Uterus (tissue), 2 donors: ENCODE results near the gene CD59.

Source experiments
- POLR2A ChIP-seq, 2 donors: fragments of 450-650 bp; IDR thresholded peaks; one replicate each; pipeline ENCODE4 v1.6.1; 2016; ENCODE audit warnings: antibody characterized with exemption in 2 of 2, mild to moderate bottlenecking in 1 of 2, moderate library complexity in 1 of 2
- TF ChIP-seq, protein P1 (sequence below), 4 experiments: fragments of 200-600 bp in 2 of 4; fragments of 450-650 bp in 2 of 4; sonication (generic) in 2 of 4; IDR thresholded peaks; one replicate each; pipeline ENCODE4 v1.5.1; 2016 to 2019; ENCODE audit warnings: antibody characterized with exemption in 4 of 4, mild to moderate bottlenecking in 2 of 4, moderate library complexity in 1 of 4

DNA sequence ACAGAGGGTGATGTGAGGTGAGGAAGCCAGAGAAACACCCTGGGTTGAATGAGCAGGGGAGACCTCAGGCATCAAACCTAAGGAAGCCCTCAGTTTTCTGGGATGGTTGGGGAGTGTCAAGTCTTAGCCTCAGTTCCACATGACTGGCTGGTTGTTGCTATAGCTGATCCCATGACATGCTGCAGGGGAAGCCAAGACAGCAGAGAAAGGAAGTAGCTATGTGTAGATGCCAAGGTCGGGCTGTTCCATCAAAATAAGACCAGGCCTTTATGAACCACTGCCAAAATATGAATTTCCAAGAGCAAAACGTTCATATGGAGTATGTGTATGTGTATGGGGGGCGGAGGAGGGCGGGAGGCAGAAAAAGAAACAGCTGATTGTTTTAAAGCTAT, 11.6 kb downstream of the CD59 start:
- TF ChIP-seq, protein P1, sequence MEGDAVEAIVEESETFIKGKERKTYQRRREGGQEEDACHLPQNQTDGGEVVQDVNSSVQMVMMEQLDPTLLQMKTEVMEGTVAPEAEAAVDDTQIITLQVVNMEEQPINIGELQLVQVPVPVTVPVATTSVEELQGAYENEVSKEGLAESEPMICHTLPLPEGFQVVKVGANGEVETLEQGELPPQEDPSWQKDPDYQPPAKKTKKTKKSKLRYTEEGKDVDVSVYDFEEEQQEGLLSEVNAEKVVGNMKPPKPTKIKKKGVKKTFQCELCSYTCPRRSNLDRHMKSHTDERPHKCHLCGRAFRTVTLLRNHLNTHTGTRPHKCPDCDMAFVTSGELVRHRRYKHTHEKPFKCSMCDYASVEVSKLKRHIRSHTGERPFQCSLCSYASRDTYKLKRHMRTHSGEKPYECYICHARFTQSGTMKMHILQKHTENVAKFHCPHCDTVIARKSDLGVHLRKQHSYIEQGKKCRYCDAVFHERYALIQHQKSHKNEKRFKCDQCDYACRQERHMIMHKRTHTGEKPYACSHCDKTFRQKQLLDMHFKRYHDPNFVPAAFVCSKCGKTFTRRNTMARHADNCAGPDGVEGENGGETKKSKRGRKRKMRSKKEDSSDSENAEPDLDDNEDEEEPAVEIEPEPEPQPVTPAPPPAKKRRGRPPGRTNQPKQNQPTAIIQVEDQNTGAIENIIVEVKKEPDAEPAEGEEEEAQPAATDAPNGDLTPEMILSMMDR (IDR thresholded peaks at IDR 0.05) = no peak
- no peak for TF ChIP-seq POLR2A (IDR thresholded peaks at IDR 0.05)
